ENCODE results near the gene CCR7. TPM values are rescaled to one million over a fixed set of nuclear protein-coding genes. Genes with fewer than 3 reads are reported as not detected.
A peak's percentile ranks its signal among the peaks of the same experiment; 100 is the strongest.

The CCR7 gene
- total and polyA plus RNA-seq, 4 donors: 0.11 to 0.33 (median 0.18) TPM

DNA sequence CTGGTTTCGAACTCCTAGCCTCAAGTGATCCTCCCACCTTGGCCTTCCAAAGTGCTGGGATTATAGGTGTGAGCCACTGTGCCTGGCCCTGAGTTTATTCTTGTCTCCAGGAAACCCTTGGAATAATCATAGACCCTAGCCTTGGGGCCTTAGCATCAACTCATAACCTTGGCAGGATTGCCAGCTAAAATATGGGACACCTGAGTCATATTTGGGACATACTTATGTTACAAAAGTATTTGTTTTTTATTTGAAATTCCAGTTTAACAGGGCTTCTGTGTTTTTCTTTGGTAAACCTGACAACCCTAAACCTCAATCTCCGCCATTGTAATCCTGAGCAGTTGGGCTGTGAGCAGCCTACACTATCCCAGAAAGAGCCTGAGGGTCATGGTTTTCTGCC, 35.3 kb downstream of the CCR7 start:
- 100% methylated on average over 1 of the region's 2 CpGs for WGBS (ENCODE audit: insufficient coverage)
- Histone ChIP-seq H3K27ac (ENCODE audit: low read depth, low read length) (no peak overlapping the region), H3K4me1 (ENCODE audit: control insufficient read depth, insufficient read depth, low read length) (peaks cover 4% of the 10 kb centered on the region), H3K9me3 (ENCODE audit: control insufficient read depth, insufficient read depth, low read length) (peaks cover 2% of the 10 kb centered on the region), H3K4me3 (ENCODE audit: low read depth, low read length) (no peak overlapping the region), H3K36me3 (ENCODE audit: control insufficient read depth, insufficient read depth, low read length) (no peaks in the 10 kb centered on the region), H3K27me3 (ENCODE audit: control insufficient read depth, insufficient read depth, low read length) (peaks cover 2% of the 10 kb centered on the region)
- no peak for DNase-seq (ENCODE audit: low read depth in 4 of 6, low spot score in 6 of 6)

DNA sequence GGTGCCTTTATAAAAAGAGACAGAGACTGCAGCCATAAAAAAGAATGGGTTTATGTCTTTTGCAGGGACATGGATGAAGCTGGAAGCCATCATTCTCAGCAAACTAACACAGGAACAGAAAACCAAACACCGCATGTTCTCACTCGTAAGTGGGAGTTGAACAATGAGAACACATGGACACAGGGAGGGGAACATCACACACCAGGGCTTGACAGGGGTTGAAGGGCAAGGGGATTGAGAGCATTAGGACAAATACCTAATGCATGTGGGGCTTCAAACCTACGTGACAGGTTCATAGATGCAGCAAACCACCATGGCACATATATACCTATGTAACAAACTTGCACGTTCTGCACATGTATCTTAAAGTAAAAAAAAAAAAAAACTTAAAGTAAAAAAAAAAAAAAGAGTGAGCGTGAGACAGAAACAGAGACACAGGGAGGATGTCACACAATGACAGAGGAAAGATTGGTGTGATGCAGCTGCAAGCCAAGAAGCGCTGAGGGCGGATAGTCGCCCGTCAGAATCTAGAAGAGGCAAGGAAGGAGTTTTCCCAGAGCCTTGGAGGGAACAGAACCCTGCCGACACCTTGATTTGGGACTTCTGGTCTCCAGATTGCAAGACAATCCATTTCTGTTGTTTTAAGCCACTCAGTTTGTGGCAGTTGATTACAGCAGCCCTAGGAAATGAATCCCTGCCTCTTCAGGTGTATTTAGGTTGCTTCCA, 36.4 kb downstream of the CCR7 start:
- H3K36me3 ChIP-seq (ENCODE audit: control insufficient read depth, insufficient read depth, low read length): no peaks in the 10 kb centered on the region
- 88% methylated on average over 5 of the region's 10 CpGs for WGBS (ENCODE audit: insufficient coverage)
- no peak overlapping the region for H3K4me3 ChIP-seq (ENCODE audit: low read depth, low read length)
- peaks cover 2% of the 10 kb centered on the region for H3K27me3 ChIP-seq (ENCODE audit: control insufficient read depth, insufficient read depth, low read length)
- H3K27ac ChIP-seq (ENCODE audit: low read depth, low read length): no peak overlapping the region
- peaks cover 2% of the 10 kb centered on the region for H3K9me3 ChIP-seq (ENCODE audit: control insufficient read depth, insufficient read depth, low read length)
- DNase-seq (ENCODE audit: low read depth in 4 of 6, low spot score in 6 of 6): no peak
- H3K4me1 ChIP-seq (ENCODE audit: control insufficient read depth, insufficient read depth, low read length): no peaks in the 10 kb centered on the region

DNA sequence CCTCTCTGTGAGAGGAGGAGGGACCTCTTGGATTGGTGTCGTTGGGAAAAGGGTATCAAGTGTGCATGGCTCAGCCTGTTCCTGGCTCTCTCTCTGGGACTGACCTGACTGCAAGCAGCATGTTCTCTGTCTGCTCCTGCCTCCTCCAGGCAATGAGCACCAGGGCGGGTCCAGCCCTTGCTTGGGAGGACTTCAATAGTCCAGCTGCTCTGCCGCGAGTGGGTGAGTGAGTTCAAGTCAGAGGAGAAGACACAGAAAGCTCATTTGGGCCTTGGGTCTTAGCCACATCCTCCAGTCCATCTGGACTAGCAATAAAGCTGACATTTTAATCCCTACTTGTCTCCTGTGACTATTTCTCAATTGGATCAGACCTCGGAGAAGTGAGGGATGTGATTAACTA, 38.6 kb downstream of the CCR7 start:
- no peaks in the 10 kb centered on the region for H3K4me1 ChIP-seq (ENCODE audit: control insufficient read depth, insufficient read depth, low read length)
- no peak for DNase-seq (ENCODE audit: low read depth in 4 of 6, low spot score in 6 of 6)
- no peak overlapping the region for H3K27ac ChIP-seq (ENCODE audit: low read depth, low read length)
- H3K9me3 ChIP-seq (ENCODE audit: control insufficient read depth, insufficient read depth, low read length): peaks cover 2% of the 10 kb centered on the region
- peaks cover 2% of the 10 kb centered on the region for H3K27me3 ChIP-seq (ENCODE audit: control insufficient read depth, insufficient read depth, low read length)
- 50% methylated on average over 2 of the region's 5 CpGs for WGBS (ENCODE audit: insufficient coverage)
- no peak overlapping the region for H3K4me3 ChIP-seq (ENCODE audit: low read depth, low read length)
- no peaks in the 10 kb centered on the region for H3K36me3 ChIP-seq (ENCODE audit: control insufficient read depth, insufficient read depth, low read length)

DNA sequence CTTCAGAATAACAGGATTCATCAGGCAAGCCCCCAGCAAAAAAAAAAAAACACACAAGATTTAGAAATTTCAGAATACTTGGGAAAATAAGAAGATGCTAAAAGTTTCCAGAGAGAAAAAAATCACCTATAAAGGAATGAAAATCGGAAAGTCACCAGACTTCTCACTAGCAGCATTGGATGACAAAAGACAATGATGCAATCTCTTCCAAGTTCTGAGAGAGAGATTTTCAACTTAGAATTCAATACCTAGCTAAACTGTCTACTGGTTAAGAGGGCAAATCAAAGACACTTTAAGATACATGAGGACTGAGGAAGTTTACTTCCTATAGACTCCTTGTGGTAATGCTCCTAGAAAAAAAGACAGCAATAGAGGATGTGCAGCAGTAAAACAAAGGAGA, 40.0 kb downstream of the CCR7 start:
- peaks cover 2% of the 10 kb centered on the region for H3K9me3 ChIP-seq (ENCODE audit: control insufficient read depth, insufficient read depth, low read length)
- no peaks in the 10 kb centered on the region for H3K4me1 ChIP-seq (ENCODE audit: control insufficient read depth, insufficient read depth, low read length)
- no peak overlapping the region for H3K27ac ChIP-seq (ENCODE audit: low read depth, low read length)
- H3K36me3 ChIP-seq (ENCODE audit: control insufficient read depth, insufficient read depth, low read length): no peaks in the 10 kb centered on the region
- no peak for DNase-seq (ENCODE audit: low read depth in 4 of 6, low spot score in 6 of 6)
- H3K4me3 ChIP-seq (ENCODE audit: low read depth, low read length): no peak overlapping the region
- peaks cover 2% of the 10 kb centered on the region for H3K27me3 ChIP-seq (ENCODE audit: control insufficient read depth, insufficient read depth, low read length)
- no CpG with 5 or more reads among the region's 1 CpG for WGBS (ENCODE audit: insufficient coverage)

DNA sequence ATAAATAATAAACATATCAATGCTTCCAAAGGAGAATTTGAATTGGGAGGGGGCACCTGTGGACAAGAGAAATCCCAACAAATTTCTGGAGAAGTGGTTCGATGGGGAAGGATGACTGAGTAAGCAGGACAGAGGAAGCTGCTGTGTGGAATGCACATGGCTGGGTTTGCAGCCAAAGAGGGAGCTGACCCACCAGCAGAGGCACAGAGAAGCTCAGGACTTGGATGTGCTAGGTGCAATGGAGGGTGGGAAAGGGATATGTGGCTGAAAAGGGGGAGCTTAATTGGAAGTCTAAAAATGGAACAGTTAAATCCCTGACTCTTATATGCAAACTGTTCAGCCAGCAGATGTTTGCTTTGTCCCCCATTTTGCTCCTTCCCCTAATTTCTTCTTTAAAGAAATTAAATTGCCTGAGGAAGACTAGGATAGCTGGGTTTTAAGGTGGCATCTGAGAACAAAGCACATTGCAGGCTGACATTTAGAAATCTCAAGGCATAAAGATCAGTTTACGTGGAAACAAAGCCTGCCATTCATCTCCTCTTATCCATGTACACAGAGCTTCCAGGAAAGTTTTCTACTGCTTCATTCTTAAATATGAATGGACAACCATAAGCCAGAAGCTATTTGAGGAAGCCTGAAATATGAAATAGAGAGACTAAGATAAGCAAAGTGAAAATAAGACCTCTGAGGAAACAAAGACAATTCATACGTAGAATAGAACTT, 40.9 kb downstream of the CCR7 start:
- H3K36me3 ChIP-seq (ENCODE audit: control insufficient read depth, insufficient read depth, low read length): no peaks in the 10 kb centered on the region
- DNase-seq (ENCODE audit: low read depth in 4 of 6, low spot score in 6 of 6): no peak
- peaks cover 2% of the 10 kb centered on the region for H3K27me3 ChIP-seq (ENCODE audit: control insufficient read depth, insufficient read depth, low read length)
- H3K4me3 ChIP-seq (ENCODE audit: low read depth, low read length): no peak overlapping the region
- no peaks in the 10 kb centered on the region for H3K4me1 ChIP-seq (ENCODE audit: control insufficient read depth, insufficient read depth, low read length)
- WGBS (ENCODE audit: insufficient coverage): 83% methylated on average over 1 of the region's 3 CpGs
- H3K9me3 ChIP-seq (ENCODE audit: control insufficient read depth, insufficient read depth, low read length): peaks cover 2% of the 10 kb centered on the region
- H3K27ac ChIP-seq (ENCODE audit: low read depth, low read length): no peak overlapping the region

DNA sequence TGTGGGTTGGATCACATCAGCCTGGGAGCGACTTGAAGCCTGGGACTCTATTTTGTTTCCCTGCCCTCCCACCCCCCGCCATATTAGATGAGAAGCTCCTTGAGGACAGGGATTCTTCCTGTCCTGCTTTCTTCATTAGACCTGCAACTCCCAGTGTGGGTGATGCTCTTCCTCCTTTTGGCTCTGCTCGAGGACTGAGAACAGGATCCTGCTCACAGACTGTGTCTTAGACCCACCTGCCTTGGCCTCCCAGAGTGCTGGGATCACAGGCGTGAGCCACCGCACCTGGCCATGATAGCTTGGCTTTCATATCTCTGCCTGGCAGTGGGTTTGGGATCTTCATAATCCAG, 42.3 kb downstream of the CCR7 start:
- 80% methylated on average over 1 of the region's 5 CpGs for WGBS (ENCODE audit: insufficient coverage)
- Histone ChIP-seq H3K9me3 (ENCODE audit: control insufficient read depth, insufficient read depth, low read length) (peaks cover 2% of the 10 kb centered on the region), H3K4me1 (ENCODE audit: control insufficient read depth, insufficient read depth, low read length) (no peaks in the 10 kb centered on the region), H3K27ac (ENCODE audit: low read depth, low read length) (no peak overlapping the region), H3K36me3 (ENCODE audit: control insufficient read depth, insufficient read depth, low read length) (no peaks in the 10 kb centered on the region), H3K4me3 (ENCODE audit: low read depth, low read length) (no peak overlapping the region), H3K27me3 (ENCODE audit: control insufficient read depth, insufficient read depth, low read length) (peaks cover 2% of the 10 kb centered on the region)
- DNase-seq (ENCODE audit: low read depth in 4 of 6, low spot score in 6 of 6): no peak

DNA sequence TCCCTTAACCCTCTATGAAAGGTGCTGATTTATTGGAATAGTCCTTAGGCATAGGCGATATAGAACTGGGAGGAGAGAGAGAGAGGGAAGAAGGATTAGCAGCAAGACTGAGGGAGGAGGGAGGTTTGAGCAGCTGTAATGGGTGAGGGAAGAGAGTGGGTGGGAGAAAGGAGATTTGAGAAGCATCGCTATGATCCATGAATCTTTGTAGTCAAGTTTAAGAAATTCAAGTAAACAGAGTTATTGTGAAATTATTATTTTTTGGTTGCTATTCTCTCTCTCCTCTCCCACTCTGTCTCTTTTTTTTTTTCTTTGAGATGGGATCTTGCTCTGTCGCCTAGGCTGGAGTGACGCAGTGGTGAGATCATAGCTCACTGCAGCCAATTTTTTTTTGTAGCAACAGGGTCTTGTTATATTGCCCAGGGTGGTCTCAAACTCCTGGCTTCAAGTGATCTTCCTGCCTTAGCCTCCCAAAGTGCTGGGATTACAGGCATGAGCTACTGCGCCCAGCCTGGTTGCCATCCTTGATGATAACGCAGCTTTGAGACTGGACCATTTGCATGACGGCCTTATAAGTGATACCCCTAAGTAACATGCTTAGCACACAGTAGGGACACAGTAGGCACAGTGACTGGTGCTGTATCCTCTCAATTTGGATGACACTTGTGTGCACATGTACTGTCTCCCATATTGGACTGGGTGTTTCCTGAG, 42.9 kb downstream of the CCR7 start:
- H3K27ac ChIP-seq (ENCODE audit: low read depth, low read length): no peak overlapping the region
- peak in 1 of 6 donors; percentile 55 for DNase-seq (ENCODE audit: low read depth in 4 of 6, low spot score in 6 of 6)
- peaks cover 2% of the 10 kb centered on the region for H3K27me3 ChIP-seq (ENCODE audit: control insufficient read depth, insufficient read depth, low read length)
- no peak overlapping the region for H3K4me3 ChIP-seq (ENCODE audit: low read depth, low read length)
- WGBS (ENCODE audit: insufficient coverage): 88% methylated on average over 4 of the region's 7 CpGs
- no peaks in the 10 kb centered on the region for H3K4me1 ChIP-seq (ENCODE audit: control insufficient read depth, insufficient read depth, low read length)
- peaks cover 2% of the 10 kb centered on the region for H3K9me3 ChIP-seq (ENCODE audit: control insufficient read depth, insufficient read depth, low read length)
- H3K36me3 ChIP-seq (ENCODE audit: control insufficient read depth, insufficient read depth, low read length): no peaks in the 10 kb centered on the region

DNA sequence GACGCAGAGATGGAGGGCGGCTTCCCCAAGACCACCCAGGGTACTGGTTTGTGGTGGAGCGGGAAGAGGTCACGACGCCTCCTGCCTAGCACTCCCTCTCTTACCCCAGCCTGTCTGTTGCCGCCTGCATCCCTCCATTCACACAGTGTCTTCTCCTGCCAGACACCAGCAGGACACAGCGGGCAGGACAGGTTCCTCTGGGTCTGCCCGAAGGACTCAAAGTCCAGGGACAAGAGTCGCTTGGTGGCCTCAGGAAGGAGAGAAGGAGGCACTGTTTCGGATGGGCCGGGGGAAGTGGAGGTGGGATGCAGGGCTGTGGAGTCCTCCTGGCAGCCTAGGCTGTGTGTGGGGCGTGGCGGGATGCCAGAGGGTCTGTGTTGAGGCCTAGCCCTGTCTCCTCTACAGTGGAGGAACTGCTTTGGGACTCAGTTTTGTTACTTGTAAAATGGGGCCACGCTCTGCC, 44.2 kb downstream of the CCR7 start:
- peaks cover 2% of the 10 kb centered on the region for H3K9me3 ChIP-seq (ENCODE audit: control insufficient read depth, insufficient read depth, low read length)
- no peak for DNase-seq (ENCODE audit: low read depth in 4 of 6, low spot score in 6 of 6)
- H3K36me3 ChIP-seq (ENCODE audit: control insufficient read depth, insufficient read depth, low read length): no peaks in the 10 kb centered on the region
- no peak overlapping the region for H3K27ac ChIP-seq (ENCODE audit: low read depth, low read length)
- WGBS (ENCODE audit: insufficient coverage): 85% methylated on average over 9 of the region's 14 CpGs
- no peak overlapping the region for H3K4me3 ChIP-seq (ENCODE audit: low read depth, low read length)
- H3K4me1 ChIP-seq (ENCODE audit: control insufficient read depth, insufficient read depth, low read length): no peaks in the 10 kb centered on the region
- H3K27me3 ChIP-seq (ENCODE audit: control insufficient read depth, insufficient read depth, low read length): no peaks in the 10 kb centered on the region

DNA sequence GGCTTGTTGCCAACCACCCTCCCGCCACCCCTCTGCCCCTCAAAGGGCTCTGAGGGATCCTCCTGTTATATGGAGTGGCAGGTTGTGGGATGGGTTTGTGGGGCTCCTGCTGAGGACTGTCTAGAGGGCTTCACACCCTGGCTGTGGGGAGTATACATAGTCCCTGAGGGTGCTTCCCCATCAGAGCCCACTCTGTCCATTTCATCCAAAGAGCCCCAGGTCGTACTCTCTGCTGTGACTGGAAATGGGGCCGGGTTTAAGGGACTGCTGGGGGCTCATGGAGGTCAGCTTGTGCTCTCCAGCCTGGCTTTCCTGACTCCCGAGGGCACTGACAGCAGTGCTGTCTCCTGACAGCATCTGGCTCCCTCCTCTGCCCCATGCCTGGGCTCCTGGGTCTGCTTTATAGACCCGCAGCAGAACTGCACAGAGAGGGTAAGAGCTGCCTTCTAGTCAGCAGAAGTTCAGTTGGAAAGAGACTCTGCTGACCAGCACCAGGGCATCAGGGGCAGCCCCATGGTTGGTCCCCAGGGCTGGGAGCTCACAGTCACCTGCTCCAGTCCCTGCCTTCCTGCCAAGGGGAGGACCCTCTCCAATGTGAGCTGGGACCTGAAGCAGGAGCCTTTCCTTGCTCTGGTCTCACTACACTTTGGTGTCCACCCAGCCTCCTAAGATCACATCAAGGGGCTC, 46.0 kb downstream of the CCR7 start:
- Histone ChIP-seq H3K9me3 (ENCODE audit: control insufficient read depth, insufficient read depth, low read length) (no peaks in the 10 kb centered on the region), H3K27ac (ENCODE audit: low read depth, low read length) (no peak overlapping the region), H3K4me3 (ENCODE audit: low read depth, low read length) (no peak overlapping the region), H3K27me3 (ENCODE audit: control insufficient read depth, insufficient read depth, low read length) (no peaks in the 10 kb centered on the region), H3K4me1 (ENCODE audit: control insufficient read depth, insufficient read depth, low read length) (no peaks in the 10 kb centered on the region), H3K36me3 (ENCODE audit: control insufficient read depth, insufficient read depth, low read length) (no peaks in the 10 kb centered on the region)
- no peak for DNase-seq (ENCODE audit: low read depth in 4 of 6, low spot score in 6 of 6)
- 80% methylated on average over 4 of the region's 5 CpGs for WGBS (ENCODE audit: insufficient coverage)

Measured in spinal cord (tissue), 10 donors.